Suprapubic skin (tissue), 4 donors: ENCODE data around the gene ENPEP. TPM values are rescaled to one million over a fixed set of nuclear protein-coding genes. Genes with fewer than 3 reads are reported as not detected.

Source experiments
- DNase-seq, 2 donors: peaks; one replicate each; pipeline ENCODE4 v3.0.0-alpha.2; 2019; ENCODE audit warnings: low spot score in 2 of 2
- H3K27ac ChIP-seq: fragments of 200-600 bp; sonication (generic); one replicate; pipeline ENCODE4 v1.5.1; 2019
- H3K27me3 ChIP-seq: fragments of 200-600 bp; sonication (generic); one replicate; pipeline ENCODE4 v1.5.1; 2019
- H3K36me3 ChIP-seq: fragments of 200-600 bp; sonication (generic); one replicate; pipeline ENCODE4 v1.5.1; 2019
- H3K4me1 ChIP-seq: fragments of 200-600 bp; sonication (generic); one replicate; pipeline ENCODE4 v1.5.1; 2019
- H3K4me3 ChIP-seq: fragments of 200-600 bp; sonication (generic); one replicate; pipeline ENCODE4 v1.5.1; 2019; ENCODE audit warnings: mild to moderate bottlenecking
- H3K9me3 ChIP-seq: fragments of 200-600 bp; sonication (generic); one replicate; pipeline ENCODE4 v1.5.1; 2019
- CTCF ChIP-seq, 2 donors: fragments of 200-600 bp in 1 of 2; fragments of 450-650 bp in 1 of 2; sonication (generic) in 1 of 2; IDR thresholded peaks; one replicate each; pipeline ENCODE4 v1.5.1; 2016 to 2019; ENCODE audit warnings: antibody characterized with exemption in 2 of 2, mild to moderate bottlenecking in 1 of 2, moderate library complexity in 1 of 2
- EP300 ChIP-seq: sonication (generic); formaldehyde crosslinking; IDR thresholded peaks from one replicate; pipeline ENCODE4 v1.6.1; 2017; ENCODE audit warnings: antibody characterized with exemption
- POLR2A ChIP-seq, 2 donors: fragments of 450-650 bp; IDR thresholded peaks; one replicate each; pipeline ENCODE4 v1.6.1; 2017; ENCODE audit warnings: antibody characterized with exemption in 2 of 2, mild to moderate bottlenecking in 2 of 2, moderate library complexity in 2 of 2
- POLR2AphosphoS5 ChIP-seq, 3 donors: sonication (generic); formaldehyde crosslinking; IDR thresholded peaks; one replicate each; pipeline ENCODE4 v1.6.1; 2017; ENCODE audit warnings: antibody characterized with exemption in 3 of 3
- WGBS: methylation state at CpG from one replicate; pipeline ENCODE4 v1.1.5; 2018; 5-methylcytosine and 5-hydroxymethylcytosine counted together
- total RNA-seq, 4 donors: library from RNA; depleted of rRNA; stranded (reverse); fragments of >200 nt; gene quantifications; one replicate each; pipeline ENCODE4 v1.1.0, GENCODE V29; 2016

The ENPEP gene
- total RNA-seq, 4 donors from 2014 or later, result 0.91 to 2.5 (median 1.7) TPM

GRCh38 chr4:110514889-110515479, 39.0 kb downstream of the ENPEP start:
- no peaks in the 10 kb centered on the region for H3K36me3 ChIP-seq
- no peak overlapping the region for H3K27ac ChIP-seq
- no peak for DNase-seq
- H3K9me3 ChIP-seq, result no peaks in the 10 kb centered on the region
- H3K4me1 ChIP-seq, result peaks cover 7% of the 10 kb centered on the region
- TF ChIP-seq CTCF (IDR thresholded peaks at IDR 0.05), result peak; percentile 36 to 57
- TF ChIP-seq POLR2A (IDR thresholded peaks at IDR 0.05), result no peak
- TF ChIP-seq POLR2AphosphoS5 (IDR thresholded peaks at IDR 0.05), result no peak
- TF ChIP-seq EP300, result no peak
- H3K27me3 ChIP-seq, result no peaks in the 10 kb centered on the region
- no peak overlapping the region for H3K4me3 ChIP-seq

GRCh38 chr4:110515676-110516075, 39.7 kb downstream of the ENPEP start:
- H3K27ac ChIP-seq, result no peak overlapping the region
- no peaks in the 10 kb centered on the region for H3K9me3 ChIP-seq
- WGBS, result 71% methylated on average over 5 of the region's 5 CpGs
- no peaks in the 10 kb centered on the region for H3K36me3 ChIP-seq
- TF ChIP-seq EP300, result no peak
- TF ChIP-seq POLR2A (IDR thresholded peaks at IDR 0.05), result no peak
- TF ChIP-seq POLR2AphosphoS5 (IDR thresholded peaks at IDR 0.05), result no peak
- no peak for TF ChIP-seq CTCF (IDR thresholded peaks at IDR 0.05)
- H3K27me3 ChIP-seq, result no peaks in the 10 kb centered on the region
- no peak for DNase-seq
- peaks cover 7% of the 10 kb centered on the region for H3K4me1 ChIP-seq
- peak overlapping the region; percentile 41 for H3K4me3 ChIP-seq

- Histone ChIP-seq H3K4me3 (peak overlapping the region; percentile 41), H3K9me3 (no peaks in the 10 kb centered on the region), H3K27ac (no peak overlapping the region), H3K36me3 (no peaks in the 10 kb centered on the region), H3K4me1 (peaks cover 7% of the 10 kb centered on the region), H3K27me3 (no peaks in the 10 kb centered on the region)
- WGBS, result 18% methylated on average over 8 of the region's 8 CpGs
- DNase-seq, result peak in 1 of 2 donors; percentile 71
- TF ChIP-seq CTCF (IDR thresholded peaks at IDR 0.05), result peak; percentile 47 to 66
- TF ChIP-seq POLR2AphosphoS5 (IDR thresholded peaks at IDR 0.05), result no peak
These were observed 40.4 kb downstream of the ENPEP start for GRCh38 chr4:110516106-110516922.

- no peak for TF ChIP-seq EP300
- TF ChIP-seq POLR2A (IDR thresholded peaks at IDR 0.05), result no peak
- TF ChIP-seq POLR2AphosphoS5 (IDR thresholded peaks at IDR 0.05), result no peak
- peak in 1 of 2 donors; percentile 68 for TF ChIP-seq CTCF (IDR thresholded peaks at IDR 0.05)
- Histone ChIP-seq H3K27me3 (no peaks in the 10 kb centered on the region), H3K4me1 (peaks cover 7% of the 10 kb centered on the region), H3K9me3 (no peaks in the 10 kb centered on the region), H3K4me3 (no peak overlapping the region), H3K36me3 (no peaks in the 10 kb centered on the region), H3K27ac (no peak overlapping the region)
- 80% methylated on average over 2 of the region's 2 CpGs for WGBS
- no peak for DNase-seq
These were observed 43.0 kb downstream of the ENPEP start for GRCh38 chr4:110518889-110519490.

GRCh38 chr4:110520886-110521285, 44.9 kb downstream of the ENPEP start:
- Histone ChIP-seq H3K9me3 (no peaks in the 10 kb centered on the region), H3K27me3 (no peaks in the 10 kb centered on the region), H3K36me3 (no peaks in the 10 kb centered on the region), H3K4me1 (peaks cover 2% of the 10 kb centered on the region), H3K27ac (no peak overlapping the region), H3K4me3 (no peak overlapping the region)
- TF ChIP-seq EP300, result no peak
- TF ChIP-seq POLR2A (IDR thresholded peaks at IDR 0.05), result no peak
- TF ChIP-seq CTCF (IDR thresholded peaks at IDR 0.05), result no peak
- TF ChIP-seq POLR2AphosphoS5 (IDR thresholded peaks at IDR 0.05), result no peak
- DNase-seq, result no peak
- WGBS, result 85% methylated on average over 2 of the region's 2 CpGs
